B cell (primary cell): ENCODE results near the gene ARFGAP1. TPM values are rescaled to one million over a fixed set of nuclear protein-coding genes. Genes with fewer than 3 reads are reported as not detected.

Experiments
- ATAC-seq: fragments of 200-7000 bp; cut with Tn5 transposase; one replicate; pipeline ENCODE4 v1.10.0; 2021; ENCODE audit warnings: low read depth, mild to moderate bottlenecking, moderate number of reproducible peaks, moderate library complexity
- CTCF ChIA-PET: fragments of 350-600 bp; sonication (Branson Sonifier 250); formaldehyde crosslinking; loops from one replicate; lab custom pipeline; 2021; ENCODE audit warnings: antibody characterized with exemption, inconsistent platforms; lab: Charles Lee
- POLR2A ChIA-PET: fragments of 350-600 bp; sonication (Branson Sonifier 250); formaldehyde crosslinking; loops from one replicate; lab custom pipeline; 2021; ENCODE audit warnings: antibody characterized with exemption; lab: Charles Lee
- DNase-seq: peaks from one replicate; pipeline ENCODE4 v3.0.0; 2013
- H2AFZ ChIP-seq: 2 replicates; pipeline ENCODE4 v1.6.1; 2012; ENCODE audit warnings: mild to moderate bottlenecking, low read depth, low read length; ENCODE audit not compliant: insufficient read depth, poor library complexity, severe bottlenecking
- H3K27ac ChIP-seq, 2 donors: 1 replicate in 1 of 2; 2 replicates in 1 of 2; pipeline ENCODE4 v1.5.1; 2012 to 2013; ENCODE audit warnings: low read length in 2 of 2, mild to moderate bottlenecking in 2 of 2, moderate library complexity in 1 of 2
- H3K27me3 ChIP-seq, 4 experiments: fragments of 200-600 bp in 1 of 4; sonication (generic) in 1 of 4; replicated peaks in 1 of 4; 1 replicate in 2 of 4; 2 replicates in 2 of 4; pipeline versions ENCODE4 v1.6.1 to v1.7.0; 2013 to 2016; ENCODE audit warnings: low read length in 3 of 4, mild to moderate bottlenecking in 2 of 4, mixed read lengths in 1 of 4, moderate library complexity in 1 of 4; ENCODE audit not compliant: insufficient read depth in 4 of 4, control insufficient read depth in 3 of 4; ENCODE audit errors: control extremely low read depth in 1 of 4
- H3K36me3 ChIP-seq, 2 experiments: replicated peaks in 1 of 2; 1 replicate in 1 of 2; 2 replicates in 1 of 2; pipeline versions ENCODE4 v1.6.1 to v1.7.1; 2013; ENCODE audit warnings: low read length in 1 of 2; ENCODE audit not compliant: insufficient read depth in 2 of 2, control insufficient read depth in 1 of 2; ENCODE audit errors: control extremely low read depth in 1 of 2, extremely low read depth in 1 of 2
- H3K4me1 ChIP-seq, 2 donors: fragments of 200-600 bp in 1 of 2; sonication (generic) in 1 of 2; 1 replicate in 1 of 2; 2 replicates in 1 of 2; pipeline versions ENCODE4 v1.5.1 to v1.6.1; 2013 to 2017; ENCODE audit warnings: low read length in 2 of 2; ENCODE audit not compliant: control insufficient read depth in 2 of 2, insufficient read depth in 2 of 2
- H3K4me2 ChIP-seq: replicated peaks from 2 replicates; pipeline ENCODE3; 2012; ENCODE audit warnings: mild to moderate bottlenecking, low read depth, low read length; ENCODE audit not compliant: poor library complexity, severe bottlenecking
- H3K4me3 ChIP-seq, 5 experiments: fragments of 200-600 bp in 1 of 5; sonication (generic) in 1 of 5; 1 replicate in 3 of 5; 2 replicates in 2 of 5; pipeline versions ENCODE4 v1.5.1 to v1.7.0; 2011 to 2016; ENCODE audit warnings: low read length in 4 of 5, mild to moderate bottlenecking in 4 of 5, low read depth in 2 of 5, control low read depth in 1 of 5, moderate library complexity in 1 of 5; ENCODE audit not compliant: insufficient read depth in 1 of 5; ENCODE audit errors: control extremely low read depth in 1 of 5, extremely low read depth in 1 of 5
- H3K79me2 ChIP-seq: fragments of 200-600 bp; sonication (generic); one replicate; pipeline ENCODE4 v1.6.0; 2016; ENCODE audit warnings: low read length; ENCODE audit not compliant: control insufficient read depth, insufficient read depth
- H3K9ac ChIP-seq: fragments of 200-600 bp; sonication (generic); 2 replicates; pipeline ENCODE4 v1.6.1; 2017; ENCODE audit warnings: mild to moderate bottlenecking, low read length, moderate library complexity
- H3K9me3 ChIP-seq, 3 donors: one replicate each; pipeline versions ENCODE4 v1.6.1 to v1.7.1; 2013; ENCODE audit warnings: low read length in 2 of 3; ENCODE audit not compliant: control insufficient read depth in 2 of 3, insufficient read depth in 1 of 3; ENCODE audit errors: control extremely low read depth in 1 of 3
- H4K20me1 ChIP-seq: 2 replicates; pipeline ENCODE4 v1.6.0; 2012; ENCODE audit warnings: mild to moderate bottlenecking, low read length; ENCODE audit not compliant: insufficient read depth, control insufficient read depth, poor library complexity, severe bottlenecking
- H3K27ac Mint-ChIP-seq: one replicate; pipeline ENCODE4 v1.8.0; 2021; ENCODE audit warnings: mixed read lengths
- H3K27me3 Mint-ChIP-seq: one replicate; pipeline ENCODE4 v1.8.0; 2021; ENCODE audit warnings: mixed read lengths
- H3K4me1 Mint-ChIP-seq: one replicate; pipeline ENCODE4 v1.8.0; 2021; ENCODE audit warnings: mixed read lengths
- H3K4me3 Mint-ChIP-seq: one replicate; pipeline ENCODE4 v1.8.0; 2021; ENCODE audit warnings: mixed read lengths
- H3K9me3 Mint-ChIP-seq: one replicate; pipeline ENCODE4 v1.8.0; 2022; ENCODE audit warnings: mixed read lengths; ENCODE audit not compliant: insufficient read depth
- EZH2 ChIP-seq: IDR thresholded peaks from 2 replicates; pipeline ENCODE4 v1.6.1; 2012; ENCODE audit warnings: borderline replicate concordance, low read depth, mild to moderate bottlenecking, moderate library complexity, low read length; ENCODE audit not compliant: insufficient read depth, poor library complexity, severe bottlenecking
- WGBS: methylation state at CpG from one replicate; pipeline ENCODE4 v1.1.5; 2013; ENCODE audit warnings: missing lambda C conversion rate; ENCODE audit not compliant: insufficient coverage; 5-methylcytosine and 5-hydroxymethylcytosine counted together
- intact Hi-C: fragments of 100-400 bp; cut with micrococcal nuclease; formaldehyde crosslinking; loops from one replicate; pipeline ENCODE4 v1.10.0; 2022
- polyA plus RNA-seq: library from polyadenylated mRNA; depleted of rRNA; stranded (reverse); fragments of >200 nt; gene quantifications from 2 replicates; pipeline ENCODE4 v1.2.3, GENCODE V29; 2012
- small RNA-seq: library from RNA; depleted of rRNA; stranded (forward); fragments of <200 nt; gene quantifications from one replicate; pipeline ENCODE3, GENCODE V24; 2012; ENCODE audit warnings: low replicate concordance, low read depth; ENCODE audit not compliant: insufficient read length
- total RNA-seq, 2 donors: library from RNA; stranded (reverse); fragments of 120-200 nt in 1 of 2; gene quantifications; 1 replicate in 1 of 2; 2 replicates in 1 of 2; pipeline versions ENCODE4 v1.2.3 to v1.2.4, GENCODE V29; 2013 to 2022
- TF ChIP-seq, protein P1 (sequence below): fragments of 200-600 bp; IDR thresholded peaks from one replicate; pipeline ENCODE4 v1.8.0; 2022; ENCODE audit warnings: antibody characterized with exemption, mild to moderate bottlenecking

ARFGAP1 gene
- total and polyA plus RNA-seq, 2 donors (not counting 1 experiment from before 2014, with no cell fraction given): 83.2 to 99.4 TPM

DNA sequence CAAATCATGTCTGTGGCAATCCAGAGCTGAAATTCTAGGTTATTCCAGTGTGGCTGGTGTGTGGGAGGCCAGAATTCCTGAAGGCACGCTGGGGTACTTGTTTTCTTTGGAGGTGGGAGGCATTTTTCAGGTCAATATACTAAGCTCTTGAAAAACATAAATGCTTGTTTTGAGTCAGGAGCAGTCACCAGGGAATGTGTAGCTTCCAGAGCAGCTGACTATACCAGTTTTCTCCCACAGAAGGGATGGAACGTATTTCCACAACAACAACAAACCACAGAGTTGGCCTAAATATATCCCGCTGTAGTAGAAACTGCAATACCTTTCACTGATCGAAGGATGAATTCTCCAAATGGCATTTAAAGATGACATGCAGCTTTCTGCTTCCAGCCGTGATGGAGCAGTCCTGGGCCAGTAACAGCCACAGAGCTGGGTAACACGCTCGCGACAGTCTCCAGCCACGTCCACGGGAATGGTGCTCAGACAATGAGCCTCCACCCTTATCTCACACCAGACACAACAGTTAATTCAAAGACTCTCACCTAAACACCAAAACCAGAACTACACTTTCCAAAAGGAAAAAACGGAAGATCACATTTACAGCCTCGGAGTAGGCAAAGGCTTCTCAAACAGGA, 65.3 kb downstream of the ARFGAP1 start:
- Histone ChIP-seq H3K36me3 (no peaks in the 10 kb centered on the region), H3K4me1 (no peaks in the 10 kb centered on the region), H3K27ac (no peak overlapping the region), H3K79me2 (no peaks in the 10 kb centered on the region), H3K4me2 (no peak overlapping the region), H2AFZ (no peak overlapping the region), H4K20me1 (no peaks in the 10 kb centered on the region), H3K9me3 (peaks cover 0 to 11% (median 0%) of the 10 kb centered on the region in 3 donors), H3K27me3 (no peaks in the 10 kb centered on the region), H3K9ac (no peak overlapping the region), H3K4me3 (no peak overlapping the region)
- Mint-ChIP-seq H3K4me3 (no peak overlapping the region), H3K9me3 (peaks cover 7% of the 10 kb centered on the region), H3K27ac (no peak overlapping the region), H3K27me3 (peaks cover 26% of the 10 kb centered on the region), H3K4me1 (no peaks in the 10 kb centered on the region)
- POLR2A ChIA-PET: no interaction called here
- WGBS: 84% methylated on average over 10 of the region's 12 CpGs
- CTCF ChIA-PET: no interaction called here
- no peak for ATAC-seq
- DNase-seq: no peak
- TF ChIP-seq, protein P1, sequence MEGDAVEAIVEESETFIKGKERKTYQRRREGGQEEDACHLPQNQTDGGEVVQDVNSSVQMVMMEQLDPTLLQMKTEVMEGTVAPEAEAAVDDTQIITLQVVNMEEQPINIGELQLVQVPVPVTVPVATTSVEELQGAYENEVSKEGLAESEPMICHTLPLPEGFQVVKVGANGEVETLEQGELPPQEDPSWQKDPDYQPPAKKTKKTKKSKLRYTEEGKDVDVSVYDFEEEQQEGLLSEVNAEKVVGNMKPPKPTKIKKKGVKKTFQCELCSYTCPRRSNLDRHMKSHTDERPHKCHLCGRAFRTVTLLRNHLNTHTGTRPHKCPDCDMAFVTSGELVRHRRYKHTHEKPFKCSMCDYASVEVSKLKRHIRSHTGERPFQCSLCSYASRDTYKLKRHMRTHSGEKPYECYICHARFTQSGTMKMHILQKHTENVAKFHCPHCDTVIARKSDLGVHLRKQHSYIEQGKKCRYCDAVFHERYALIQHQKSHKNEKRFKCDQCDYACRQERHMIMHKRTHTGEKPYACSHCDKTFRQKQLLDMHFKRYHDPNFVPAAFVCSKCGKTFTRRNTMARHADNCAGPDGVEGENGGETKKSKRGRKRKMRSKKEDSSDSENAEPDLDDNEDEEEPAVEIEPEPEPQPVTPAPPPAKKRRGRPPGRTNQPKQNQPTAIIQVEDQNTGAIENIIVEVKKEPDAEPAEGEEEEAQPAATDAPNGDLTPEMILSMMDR: no peak
- TF ChIP-seq EZH2: no peak
- intact Hi-C loops: no loop called here

Small RNAs within 50 kb of the gene (small RNA-seq; reads per million reads assigned to genes)
- gene MIR3196 (not detected), gene MIR4326 (not detected), gene RNU6-994P (not detected)

Other genes with a start within 250 kb of the ARFGAP1 start
- 40.2 and 40.5 TPM in 2 replicates for gene YTHDF1, start 56.7 kb upstream of the ARFGAP1 start, total RNA-seq
- 25.3 and 49.8 TPM in 2 replicates for gene YTHDF1, start 56.7 kb upstream of the ARFGAP1 start, polyA plus RNA-seq
- not detected in 2 replicates for gene BIRC7, start 36.9 kb upstream of the ARFGAP1 start, total RNA-seq
- gene BIRC7, start 36.9 kb upstream of the ARFGAP1 start, polyA plus RNA-seq: 0.12 TPM in 1 of 2 replicates, not detected in the other
- not detected in 2 replicates for gene NKAIN4, start 18.4 kb upstream of the ARFGAP1 start, total RNA-seq
- not detected in 2 replicates for gene NKAIN4, start 18.4 kb upstream of the ARFGAP1 start, polyA plus RNA-seq
- gene COL20A1, start 20.4 kb downstream of the ARFGAP1 start, total RNA-seq: not detected in 2 replicates
- not detected in 2 replicates for gene COL20A1, start 20.4 kb downstream of the ARFGAP1 start, polyA plus RNA-seq
- gene CHRNA4, start 88.5 kb downstream of the ARFGAP1 start, total RNA-seq: not detected in 2 replicates
- gene CHRNA4, start 88.5 kb downstream of the ARFGAP1 start, polyA plus RNA-seq: not detected in 2 replicates
- 0.12 and 0.49 TPM in 2 replicates for gene KCNQ2, start 199.8 kb downstream of the ARFGAP1 start, total RNA-seq
- gene KCNQ2, start 199.8 kb downstream of the ARFGAP1 start, polyA plus RNA-seq: not detected in 2 replicates
- gene EEF1A2, start 226.3 kb downstream of the ARFGAP1 start, total RNA-seq: 1.8 and 2.2 TPM in 2 replicates
- 2.4 and 2.9 TPM in 2 replicates for gene EEF1A2, start 226.3 kb downstream of the ARFGAP1 start, polyA plus RNA-seq
- 149 and 162 TPM in 2 replicates for gene PPDPF, start 248.0 kb downstream of the ARFGAP1 start, total RNA-seq
- 93.5 and 144 TPM in 2 replicates for gene PPDPF, start 248.0 kb downstream of the ARFGAP1 start, polyA plus RNA-seq